Brain microvascular endothelial cell (primary cell): Measurements from ENCODE around the gene ANAPC7.
A peak's percentile ranks its signal among the peaks of the same experiment; 100 is the strongest.
"Not testable (repeated sequence)": the region's sequence is repeated elsewhere in the genome, so short reads cannot be mapped to it uniquely, and the experiment has no call there.

Experiments
- DNase-seq: peaks from one replicate; pipeline ENCODE4 v3.0.0-alpha.2; 2020
- H3K27ac ChIP-seq: fragments of 250-450 bp; sonication (Bioruptor Pico); 2 replicates; pipeline ENCODE4 v1.5.1; 2020; ENCODE audit warnings: mild to moderate bottlenecking, moderate library complexity
- H3K27me3 ChIP-seq: fragments of 250-450 bp; sonication (Bioruptor Pico); replicated peaks from 2 replicates; pipeline ENCODE4 v1.5.1; 2020; ENCODE audit warnings: mild to moderate bottlenecking
- H3K36me3 ChIP-seq: fragments of 250-450 bp; sonication (Bioruptor Pico); replicated peaks from 2 replicates; pipeline ENCODE4 v1.5.1; 2020; ENCODE audit warnings: mild to moderate bottlenecking
- H3K4me3 ChIP-seq: 2 replicates; pipeline ENCODE4 v1.5.1; 2011; ENCODE audit warnings: low read depth, mild to moderate bottlenecking, control low read depth, low read length, moderate library complexity
- CTCF ChIP-seq: IDR thresholded peaks from 2 replicates; pipeline ENCODE4 v1.5.1; 2011; ENCODE audit warnings: low read depth, mild to moderate bottlenecking, moderate library complexity, low read length, control low read depth, inconsistent platforms; ENCODE audit errors: missing control alignments
- in situ Hi-C: cut with HindIII; loops from 2 replicates; pipeline ENCODE4 v1.10.0; 2017; ENCODE audit warnings: low sequenced_read_pairs, low pct_ligation_motif_present

ANAPC7 gene

GRCh38 chr12:110403976-110404682 lies 621 bp upstream of the ANAPC7 start:
- no peaks in the 10 kb centered on the region for H3K27me3 ChIP-seq
- H3K27ac ChIP-seq: peak overlapping the region; percentile 98
- DNase-seq: peak; percentile 56
- peaks cover 7% of the 10 kb centered on the region for H3K36me3 ChIP-seq
- no peak for TF ChIP-seq CTCF
- in situ Hi-C loops: no loop called here
- peak overlapping the region; percentile 91 for H3K4me3 ChIP-seq

- Histone ChIP-seq H3K36me3 (peaks cover 67% of the 10 kb centered on the region), H3K4me3 (no peak overlapping the region), H3K27ac (no peak overlapping the region), H3K27me3 (no peaks in the 10 kb centered on the region)
- no peak for TF ChIP-seq CTCF
- in situ Hi-C loops: no loop called here
- no peak for DNase-seq
Measured at GRCh38 chr12:110382683-110383082, 20.8 kb downstream of the ANAPC7 start.

- Histone ChIP-seq H3K36me3 (peaks cover 69% of the 10 kb centered on the region), H3K4me3 (no peak overlapping the region), H3K27ac (no peak overlapping the region), H3K27me3 (no peaks in the 10 kb centered on the region)
- in situ Hi-C loops: no loop called here
- no peak for TF ChIP-seq CTCF
- DNase-seq: no peak
Measured at GRCh38 chr12:110379631-110380030, 23.9 kb downstream of the ANAPC7 start.

GRCh38 chr12:110379197-110379596 lies 24.3 kb downstream of the ANAPC7 start:
- no peak overlapping the region for H3K4me3 ChIP-seq
- H3K27me3 ChIP-seq: no peaks in the 10 kb centered on the region
- in situ Hi-C loops: no loop called here
- no peak for TF ChIP-seq CTCF
- DNase-seq: no peak
- no peak overlapping the region for H3K27ac ChIP-seq
- peaks cover 72% of the 10 kb centered on the region for H3K36me3 ChIP-seq

- DNase-seq, in situ Hi-C loops, H3K27ac ChIP-seq, H3K4me3 ChIP-seq, H3K27me3 ChIP-seq: not testable (repeated sequence)
- peaks cover 76% of the 10 kb centered on the region for H3K36me3 ChIP-seq
Measured at GRCh38 chr12:110378131-110378790, 25.2 kb downstream of the ANAPC7 start.

- Histone ChIP-seq H3K27ac (no peak overlapping the region), H3K27me3 (no peaks in the 10 kb centered on the region), H3K4me3 (no peak overlapping the region), H3K36me3 (peaks cover 77% of the 10 kb centered on the region)
- DNase-seq: no peak
- in situ Hi-C loops: no loop called here
- TF ChIP-seq CTCF: no peak
Measured at GRCh38 chr12:110373962-110374611, 29.4 kb downstream of the ANAPC7 start.
